Measurements from ENCODE around the gene LPP.

DNA sequence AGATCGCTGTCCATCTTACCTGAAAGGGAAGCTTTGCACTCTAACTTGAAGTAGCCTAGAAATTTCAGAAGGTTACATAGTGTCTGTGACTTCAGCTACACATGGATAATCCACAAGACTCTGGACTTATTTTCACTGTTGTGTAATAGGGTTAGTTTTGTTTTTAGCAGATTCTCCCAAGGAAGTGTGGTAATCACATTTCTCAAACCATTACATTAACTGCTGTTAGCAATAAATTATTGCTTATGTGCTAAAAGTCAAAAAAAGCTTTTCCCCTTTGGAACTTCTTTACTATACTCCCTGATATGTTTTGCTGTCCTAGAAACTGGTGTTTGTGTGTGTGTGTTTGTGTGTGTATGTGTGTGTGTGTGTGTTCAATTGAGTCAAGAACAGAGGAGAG is 666.0 kb downstream of the LPP start:
- TF ChIP-seq, protein P1, sequence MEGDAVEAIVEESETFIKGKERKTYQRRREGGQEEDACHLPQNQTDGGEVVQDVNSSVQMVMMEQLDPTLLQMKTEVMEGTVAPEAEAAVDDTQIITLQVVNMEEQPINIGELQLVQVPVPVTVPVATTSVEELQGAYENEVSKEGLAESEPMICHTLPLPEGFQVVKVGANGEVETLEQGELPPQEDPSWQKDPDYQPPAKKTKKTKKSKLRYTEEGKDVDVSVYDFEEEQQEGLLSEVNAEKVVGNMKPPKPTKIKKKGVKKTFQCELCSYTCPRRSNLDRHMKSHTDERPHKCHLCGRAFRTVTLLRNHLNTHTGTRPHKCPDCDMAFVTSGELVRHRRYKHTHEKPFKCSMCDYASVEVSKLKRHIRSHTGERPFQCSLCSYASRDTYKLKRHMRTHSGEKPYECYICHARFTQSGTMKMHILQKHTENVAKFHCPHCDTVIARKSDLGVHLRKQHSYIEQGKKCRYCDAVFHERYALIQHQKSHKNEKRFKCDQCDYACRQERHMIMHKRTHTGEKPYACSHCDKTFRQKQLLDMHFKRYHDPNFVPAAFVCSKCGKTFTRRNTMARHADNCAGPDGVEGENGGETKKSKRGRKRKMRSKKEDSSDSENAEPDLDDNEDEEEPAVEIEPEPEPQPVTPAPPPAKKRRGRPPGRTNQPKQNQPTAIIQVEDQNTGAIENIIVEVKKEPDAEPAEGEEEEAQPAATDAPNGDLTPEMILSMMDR (IDR thresholded peaks at IDR 0.05), result no peak
- TF ChIP-seq POLR2A (IDR thresholded peaks at IDR 0.05), result no peak
